GM12878 (cell line): ENCODE results near the gene PSG11.
"Not testable (repeated sequence)": the region's sequence is repeated elsewhere in the genome, so short reads cannot be mapped to it uniquely, and the experiment has no call there.

ENCODE experiments used
- CTCF ChIP-seq, 3 experiments: IDR thresholded peaks in 2 of 3; conservative IDR thresholded peaks in 1 of 3; 2 replicates each; pipeline ENCODE4 v1.5.1; 2011; ENCODE audit warnings: low read depth in 3 of 3, low read length in 3 of 3, mild to moderate bottlenecking in 3 of 3, control low read depth in 2 of 3, moderate library complexity in 2 of 3, inconsistent platforms in 1 of 3, mixed read lengths in 1 of 3; ENCODE audit not compliant: control insufficient read depth in 2 of 3, insufficient read depth in 1 of 3; ENCODE audit errors: extremely low read depth in 1 of 3
- ETV6 ChIP-seq, 2 experiments: fragments of 450-650 bp in 1 of 2; IDR thresholded peaks in 1 of 2; conservative IDR thresholded peaks in 1 of 2; 2 replicates each; pipeline ENCODE4 v1.6.1; 2014; ENCODE audit warnings: antibody characterized with exemption in 1 of 2, borderline replicate concordance in 1 of 2, low read depth in 1 of 2, mild to moderate bottlenecking in 1 of 2, moderate library complexity in 1 of 2
- JUND ChIP-seq: IDR thresholded peaks from 2 replicates; pipeline ENCODE4 v1.6.1; 2012; ENCODE audit warnings: low read depth, mild to moderate bottlenecking, low read length, improper control_type of control experiment, moderate library complexity
- POLR2A ChIP-seq: IDR thresholded peaks from 2 replicates; pipeline ENCODE4 v1.6.1; 2011; ENCODE audit warnings: low read depth, mild to moderate bottlenecking, low read length
- SMAD1 ChIP-seq: fragments of 450-650 bp; IDR thresholded peaks from 2 replicates; pipeline ENCODE4 v1.6.1; 2018; ENCODE audit warnings: mild to moderate bottlenecking, low read depth; ENCODE audit not compliant: partially characterized antibody
- ZNF24 ChIP-seq: fragments of 450-650 bp; IDR thresholded peaks from 2 replicates; pipeline ENCODE4 v1.6.1; 2017; ENCODE audit warnings: antibody characterized with exemption, mild to moderate bottlenecking

GRCh38 chr19:43043492-43044180 is 17.4 kb upstream of the PSG11 start:
- TF ChIP-seq ETV6 (conservative IDR thresholded peaks at IDR 0.05 in 1 of 2, IDR thresholded peaks at IDR 0.05 in 1 of 2; ENCODE audit: borderline replicate concordance in 1 of 2, low read depth in 1 of 2); JUND; SMAD1; CTCF (IDR thresholded peaks at IDR 0.05 in 2 of 3, conservative IDR thresholded peaks at IDR 0.05 in 1 of 3; ENCODE audit: control insufficient read depth in 2 of 3, extremely low read depth in 1 of 3, insufficient read depth in 1 of 3, low read depth in 3 of 3, low read length in 3 of 3); POLR2A; ZNF24: not testable (repeated sequence)
